ENCODE measurements around the gene PIAS2.

DNA sequence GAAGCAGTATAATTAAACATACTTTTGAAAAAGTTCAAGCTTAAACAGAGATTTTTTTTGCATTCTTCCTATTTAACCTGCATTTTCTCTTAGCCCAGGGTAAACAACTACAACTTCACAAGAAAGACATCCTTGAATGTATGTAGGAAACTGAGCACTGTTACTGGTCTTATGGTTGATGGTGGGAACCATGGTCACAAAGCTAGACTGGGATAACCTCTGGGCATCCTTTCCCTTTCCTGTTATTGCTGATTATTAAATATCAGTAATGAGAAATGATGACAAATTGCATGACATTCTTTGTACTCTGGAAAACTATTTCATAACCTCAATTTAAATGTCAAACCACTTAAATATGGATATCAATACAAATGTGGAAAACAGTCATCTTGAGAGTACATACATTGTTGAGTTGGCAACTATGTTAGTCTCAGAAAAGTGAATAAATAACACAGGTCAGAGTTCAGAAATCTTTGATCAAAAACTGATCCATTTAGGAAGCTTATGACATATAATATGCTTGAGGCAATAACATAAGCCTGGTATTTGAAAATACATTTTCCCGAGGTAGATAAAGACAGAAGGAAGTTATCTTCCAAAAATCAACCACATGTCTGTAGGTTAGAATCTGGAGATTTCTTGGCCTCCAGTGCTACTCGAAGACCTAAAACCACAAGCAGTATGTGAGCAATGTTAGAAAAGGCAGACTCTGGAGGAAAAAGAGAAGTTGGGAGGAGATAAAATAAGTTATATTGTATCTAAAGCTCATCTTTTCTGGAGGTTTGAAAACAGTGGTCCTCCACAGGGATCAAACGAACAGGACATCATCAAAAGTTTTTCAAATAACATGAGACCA is 95.2 kb downstream of the PIAS2 start:
- TF ChIP-seq, protein P1, sequence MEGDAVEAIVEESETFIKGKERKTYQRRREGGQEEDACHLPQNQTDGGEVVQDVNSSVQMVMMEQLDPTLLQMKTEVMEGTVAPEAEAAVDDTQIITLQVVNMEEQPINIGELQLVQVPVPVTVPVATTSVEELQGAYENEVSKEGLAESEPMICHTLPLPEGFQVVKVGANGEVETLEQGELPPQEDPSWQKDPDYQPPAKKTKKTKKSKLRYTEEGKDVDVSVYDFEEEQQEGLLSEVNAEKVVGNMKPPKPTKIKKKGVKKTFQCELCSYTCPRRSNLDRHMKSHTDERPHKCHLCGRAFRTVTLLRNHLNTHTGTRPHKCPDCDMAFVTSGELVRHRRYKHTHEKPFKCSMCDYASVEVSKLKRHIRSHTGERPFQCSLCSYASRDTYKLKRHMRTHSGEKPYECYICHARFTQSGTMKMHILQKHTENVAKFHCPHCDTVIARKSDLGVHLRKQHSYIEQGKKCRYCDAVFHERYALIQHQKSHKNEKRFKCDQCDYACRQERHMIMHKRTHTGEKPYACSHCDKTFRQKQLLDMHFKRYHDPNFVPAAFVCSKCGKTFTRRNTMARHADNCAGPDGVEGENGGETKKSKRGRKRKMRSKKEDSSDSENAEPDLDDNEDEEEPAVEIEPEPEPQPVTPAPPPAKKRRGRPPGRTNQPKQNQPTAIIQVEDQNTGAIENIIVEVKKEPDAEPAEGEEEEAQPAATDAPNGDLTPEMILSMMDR (IDR thresholded peaks at IDR 0.05): no peak
- TF ChIP-seq POLR2A (IDR thresholded peaks at IDR 0.05; ENCODE audit: low read depth) (no peak), POLR2AphosphoS5 (IDR thresholded peaks at IDR 0.05) (no peak), EP300 (IDR thresholded peaks at IDR 0.05) (no peak)
